Measurements from ENCODE around the gene LMX1A.

DNA sequence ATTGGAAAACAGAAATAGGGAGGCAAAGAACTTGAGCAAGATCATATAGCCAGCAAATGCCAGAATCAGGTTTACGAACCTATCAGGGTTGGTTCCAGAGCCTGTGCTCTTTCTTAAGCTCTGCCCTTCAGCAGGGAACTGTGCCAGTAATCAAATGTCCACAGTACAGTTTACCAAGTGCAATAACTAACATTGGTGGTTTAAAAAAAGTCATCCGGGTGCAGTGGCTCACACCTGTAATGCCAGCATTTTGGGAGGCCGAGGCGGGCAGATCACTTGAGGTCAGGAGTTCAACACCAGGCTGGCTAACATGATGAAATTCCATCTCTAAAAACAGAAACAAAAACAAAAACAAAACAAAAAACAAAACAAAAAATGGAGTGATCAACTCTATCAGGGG, 182.7 kb downstream of the LMX1A start:
- TF ChIP-seq, protein P1, sequence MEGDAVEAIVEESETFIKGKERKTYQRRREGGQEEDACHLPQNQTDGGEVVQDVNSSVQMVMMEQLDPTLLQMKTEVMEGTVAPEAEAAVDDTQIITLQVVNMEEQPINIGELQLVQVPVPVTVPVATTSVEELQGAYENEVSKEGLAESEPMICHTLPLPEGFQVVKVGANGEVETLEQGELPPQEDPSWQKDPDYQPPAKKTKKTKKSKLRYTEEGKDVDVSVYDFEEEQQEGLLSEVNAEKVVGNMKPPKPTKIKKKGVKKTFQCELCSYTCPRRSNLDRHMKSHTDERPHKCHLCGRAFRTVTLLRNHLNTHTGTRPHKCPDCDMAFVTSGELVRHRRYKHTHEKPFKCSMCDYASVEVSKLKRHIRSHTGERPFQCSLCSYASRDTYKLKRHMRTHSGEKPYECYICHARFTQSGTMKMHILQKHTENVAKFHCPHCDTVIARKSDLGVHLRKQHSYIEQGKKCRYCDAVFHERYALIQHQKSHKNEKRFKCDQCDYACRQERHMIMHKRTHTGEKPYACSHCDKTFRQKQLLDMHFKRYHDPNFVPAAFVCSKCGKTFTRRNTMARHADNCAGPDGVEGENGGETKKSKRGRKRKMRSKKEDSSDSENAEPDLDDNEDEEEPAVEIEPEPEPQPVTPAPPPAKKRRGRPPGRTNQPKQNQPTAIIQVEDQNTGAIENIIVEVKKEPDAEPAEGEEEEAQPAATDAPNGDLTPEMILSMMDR (IDR thresholded peaks at IDR 0.05), result no peak
- TF ChIP-seq EP300 (IDR thresholded peaks at IDR 0.05), result no peak

Data from sigmoid colon (tissue), 4 donors.